Inferior parietal cortex (tissue), 1 donor: Measurements from ENCODE around the gene PCA3.

Experiments
- DNase-seq: peaks from one replicate; pipeline ENCODE4 v3.0.0-alpha.2; 2016; ENCODE audit errors: extremely low spot score

PCA3 gene

DNA sequence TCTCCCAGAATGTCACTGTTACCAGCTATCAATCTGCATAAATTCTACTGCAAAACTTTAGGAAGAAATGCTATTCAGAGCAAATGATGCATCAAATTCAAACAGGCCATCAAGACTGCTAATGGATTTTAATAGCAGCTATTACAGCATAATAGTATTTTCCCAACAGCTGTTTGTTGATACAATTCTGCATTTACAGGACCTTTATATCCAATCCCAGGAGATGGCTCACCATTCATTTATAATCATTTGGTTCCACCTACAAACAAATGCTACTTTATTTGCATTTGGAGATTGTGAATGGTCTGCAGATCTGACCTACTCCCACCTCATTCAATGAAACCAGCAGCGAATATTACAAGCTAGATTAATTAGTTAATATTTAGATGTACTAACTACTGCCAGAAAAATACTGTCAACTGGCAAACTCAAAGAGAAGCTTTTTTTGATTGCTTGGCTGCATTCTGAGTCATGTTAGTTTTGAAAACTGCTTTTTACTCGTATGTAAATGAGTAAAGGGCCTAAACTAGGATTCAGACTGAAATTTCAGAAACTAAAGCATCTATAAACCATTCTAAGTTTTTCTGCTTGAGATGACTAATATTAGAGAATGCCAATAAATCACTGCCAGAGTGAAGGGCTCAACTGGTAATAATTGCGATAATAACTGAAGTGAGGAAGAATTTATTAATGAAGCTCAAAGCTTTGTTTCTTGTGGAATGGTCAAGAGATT is 7.1 kb upstream of the PCA3 start:
- no peak for DNase-seq

- DNase-seq, result no peak
Observed at GRCh38 chr9:76758476-76758875, 5.8 kb upstream of the PCA3 start.

GRCh38 chr9:76759732-76760131 is 4.5 kb upstream of the PCA3 start:
- DNase-seq, result no peak

DNA sequence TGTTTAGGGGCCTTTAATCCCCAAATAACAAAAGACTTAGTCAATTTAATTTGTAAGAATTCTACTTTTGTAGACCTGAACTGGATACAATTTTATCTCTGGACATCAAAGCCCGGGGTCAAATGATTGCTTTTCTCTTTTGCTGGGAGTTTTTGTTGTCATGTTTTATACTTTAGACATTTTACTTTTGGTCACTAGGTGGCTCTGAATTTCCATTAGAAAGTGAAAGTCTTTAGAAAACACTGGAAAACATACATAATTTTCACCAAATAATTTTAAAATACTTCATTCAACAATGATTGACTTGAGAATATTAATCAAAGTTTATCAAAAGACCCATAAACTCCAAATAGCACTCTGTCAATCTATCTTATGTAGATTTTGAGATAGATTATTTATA is 2.8 kb upstream of the PCA3 start:
- peak; percentile 54 for DNase-seq

- peak; percentile 27 for DNase-seq
Observed at GRCh38 chr9:76766126-76766525, 1.9 kb downstream of the PCA3 start.

DNA sequence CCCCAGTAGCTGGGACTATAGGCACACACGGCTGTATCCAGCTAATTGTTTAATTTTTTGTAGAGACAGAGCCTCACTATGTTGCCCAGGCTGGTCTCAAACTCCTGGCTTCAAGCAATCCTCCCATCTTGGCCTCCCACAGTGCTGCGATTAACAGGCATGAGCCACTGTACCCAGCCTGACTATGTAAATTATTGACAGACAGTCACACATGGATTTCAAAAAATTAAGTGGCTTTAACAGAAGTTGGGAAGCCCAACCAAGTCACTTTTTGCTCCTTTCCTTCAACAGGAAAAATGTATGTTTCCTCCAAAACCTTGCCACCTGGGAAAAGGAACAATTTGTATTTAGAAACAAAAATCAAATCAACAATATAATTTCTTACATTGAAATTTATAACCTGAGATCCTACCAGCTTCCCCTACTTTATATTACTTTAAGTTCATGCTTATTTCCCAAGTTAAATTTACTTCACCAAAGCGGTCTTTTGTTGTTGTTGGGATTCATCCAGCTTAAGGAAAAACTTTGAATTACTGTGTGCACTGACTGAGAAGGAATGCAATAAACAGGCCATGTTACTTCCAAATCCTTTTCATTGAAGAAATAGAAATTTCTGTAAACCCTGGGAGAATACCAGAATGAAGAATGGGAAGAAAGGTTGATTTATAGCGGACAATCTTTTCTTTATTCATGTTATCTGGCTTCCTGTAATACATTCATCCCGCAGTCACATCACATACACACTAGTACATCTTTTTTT is 8.6 kb downstream of the PCA3 start:
- no peak for DNase-seq

DNA sequence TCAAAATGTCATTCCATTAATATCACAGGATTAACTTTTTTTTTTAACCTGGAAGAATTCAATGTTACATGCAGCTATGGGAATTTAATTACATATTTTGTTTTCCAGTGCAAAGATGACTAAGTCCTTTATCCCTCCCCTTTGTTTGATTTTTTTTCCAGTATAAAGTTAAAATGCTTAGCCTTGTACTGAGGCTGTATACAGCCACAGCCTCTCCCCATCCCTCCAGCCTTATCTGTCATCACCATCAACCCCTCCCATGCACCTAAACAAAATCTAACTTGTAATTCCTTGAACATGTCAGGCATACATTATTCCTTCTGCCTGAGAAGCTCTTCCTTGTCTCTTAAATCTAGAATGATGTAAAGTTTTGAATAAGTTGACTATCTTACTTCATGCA is 20.6 kb downstream of the PCA3 start:
- DNase-seq, result no peak

- DNase-seq, result no peak
Observed at GRCh38 chr9:76785501-76785900, 21.3 kb downstream of the PCA3 start.

GRCh38 chr9:76787677-76788076 is 23.4 kb downstream of the PCA3 start:
- DNase-seq, result no peak

GRCh38 chr9:76789840-76790239 is 25.6 kb downstream of the PCA3 start:
- DNase-seq, result no peak

DNA sequence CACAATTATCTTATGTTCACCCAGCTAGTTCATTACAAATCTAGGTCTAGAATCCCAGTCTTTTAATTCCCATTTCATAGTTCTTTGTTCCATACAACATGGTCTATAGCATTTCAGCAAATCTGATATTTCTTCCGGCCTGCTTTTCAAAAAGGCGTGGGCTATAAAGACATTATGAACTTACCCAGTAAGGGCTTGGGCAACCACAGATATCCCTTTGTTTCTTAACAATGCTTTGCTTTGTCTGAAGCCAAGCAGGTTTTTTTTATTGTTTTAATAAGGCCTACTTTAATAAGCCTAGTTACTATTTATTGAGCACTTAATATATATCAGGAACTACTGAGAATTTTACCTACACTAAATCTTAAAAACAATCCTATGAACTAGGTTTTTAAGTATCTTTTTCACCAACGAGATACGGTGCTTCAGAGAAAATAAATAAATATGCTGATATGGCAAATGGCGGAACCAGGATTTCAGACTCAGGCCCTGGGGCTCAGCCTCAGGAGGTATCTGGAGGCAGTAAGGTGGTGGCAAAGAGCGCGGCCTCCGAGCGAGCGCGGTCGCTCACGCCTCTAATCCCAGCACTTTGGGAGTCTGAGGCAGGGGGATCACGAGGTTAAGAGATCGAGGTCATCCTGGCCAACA is 29.7 kb downstream of the PCA3 start:
- DNase-seq, result no peak

DNA sequence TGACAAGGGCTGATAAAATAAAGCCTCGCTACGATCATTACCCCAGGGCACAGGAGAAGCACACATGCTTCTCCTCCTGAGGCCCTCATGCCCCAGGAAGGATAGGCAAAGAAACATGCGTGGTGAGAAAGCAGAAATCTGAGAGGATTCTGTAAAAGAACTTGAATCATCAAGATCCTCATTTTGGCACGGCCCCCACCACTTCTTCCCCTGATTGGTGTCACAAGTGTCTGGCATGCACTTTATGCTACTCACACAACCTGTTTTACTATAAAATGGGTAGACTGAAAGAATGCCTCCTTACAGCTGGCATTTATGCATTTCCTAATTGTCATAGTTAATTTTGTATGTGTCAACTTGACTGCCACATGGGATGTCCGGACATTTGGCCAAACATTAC is 32.1 kb downstream of the PCA3 start:
- DNase-seq, result no peak

DNA sequence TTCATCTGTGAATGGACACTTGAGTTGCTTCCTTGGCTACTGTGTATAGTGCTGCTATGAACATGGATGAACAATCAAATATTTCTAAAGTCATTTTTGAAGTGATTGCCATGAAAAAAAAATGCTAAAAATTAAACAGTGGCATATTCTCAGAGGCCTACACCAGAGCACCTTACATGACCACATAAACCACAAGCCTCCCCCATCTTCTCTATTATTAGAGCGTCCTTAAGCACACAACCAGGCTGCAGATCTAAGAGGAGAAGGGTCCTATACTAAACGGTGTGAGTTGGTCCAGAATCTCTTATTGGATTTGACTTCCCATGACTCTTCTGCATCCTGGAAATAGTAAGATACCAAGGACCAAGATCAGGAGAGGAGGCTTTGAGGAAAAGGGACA is 34.3 kb downstream of the PCA3 start:
- no peak for DNase-seq

- no peak for DNase-seq
Observed at GRCh38 chr9:76799473-76799872, 35.2 kb downstream of the PCA3 start.

GRCh38 chr9:76800901-76801300 is 36.7 kb downstream of the PCA3 start:
- no peak for DNase-seq

DNA sequence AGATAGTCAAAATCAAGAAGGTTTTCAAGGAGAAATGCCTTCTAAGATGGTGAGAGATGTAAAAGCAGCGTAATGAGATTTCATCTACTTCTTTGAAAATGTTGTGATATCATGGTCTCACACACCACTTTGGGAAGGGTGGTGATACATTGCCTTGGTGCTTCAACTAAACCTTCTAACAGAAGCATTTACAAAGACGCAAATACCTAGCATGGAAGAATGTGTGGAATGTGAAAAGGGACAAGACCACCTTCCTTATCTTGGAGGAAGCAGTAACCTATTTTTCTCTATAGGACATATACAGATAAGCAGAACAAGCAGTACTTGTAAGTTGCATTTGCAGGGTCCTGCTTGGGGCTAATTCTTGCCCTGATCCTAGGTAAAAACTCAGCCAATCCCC is 38.8 kb downstream of the PCA3 start:
- no peak for DNase-seq

DNA sequence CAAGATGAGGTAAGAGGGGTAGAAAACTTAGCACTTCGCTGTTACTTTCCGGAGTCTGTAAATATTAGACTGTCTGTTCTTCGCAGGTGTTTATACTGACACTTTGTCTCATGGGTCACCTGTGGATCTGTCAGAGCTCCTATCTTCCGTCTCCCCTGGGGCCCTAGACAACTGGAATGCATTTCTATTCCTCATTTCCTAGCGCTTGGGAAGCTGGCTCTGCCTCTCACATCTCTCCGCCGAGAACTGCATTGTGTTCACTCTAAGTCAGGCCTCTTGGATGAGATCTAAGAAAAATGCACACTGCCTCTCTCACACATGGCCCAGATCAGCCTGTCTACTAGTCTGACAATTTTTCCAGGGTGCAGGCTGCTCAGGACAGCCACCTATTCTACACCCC is 39.5 kb downstream of the PCA3 start:
- no peak for DNase-seq

DNA sequence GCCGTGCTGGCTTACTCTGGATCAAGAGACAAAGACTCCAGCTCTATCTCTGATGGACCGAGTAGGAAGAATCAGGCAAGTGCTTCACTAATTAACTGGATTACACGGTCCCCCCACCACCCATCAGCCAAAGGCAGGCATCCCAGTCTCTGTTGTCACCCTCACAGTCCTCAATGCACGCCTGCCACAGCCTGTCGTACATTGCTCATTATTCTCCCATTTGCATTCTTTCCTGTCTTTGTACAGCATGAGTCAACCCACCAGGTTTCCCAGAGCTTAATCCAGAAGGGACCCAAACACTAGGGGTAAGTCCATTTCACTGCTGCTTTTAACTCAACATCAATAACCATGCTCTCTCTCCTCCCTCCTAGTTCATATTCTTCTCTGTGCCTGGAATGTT is 44.4 kb downstream of the PCA3 start:
- DNase-seq, result no peak

- DNase-seq, result peak; percentile 75
Observed at GRCh38 chr9:76810377-76810957, 46.2 kb downstream of the PCA3 start.

DNA sequence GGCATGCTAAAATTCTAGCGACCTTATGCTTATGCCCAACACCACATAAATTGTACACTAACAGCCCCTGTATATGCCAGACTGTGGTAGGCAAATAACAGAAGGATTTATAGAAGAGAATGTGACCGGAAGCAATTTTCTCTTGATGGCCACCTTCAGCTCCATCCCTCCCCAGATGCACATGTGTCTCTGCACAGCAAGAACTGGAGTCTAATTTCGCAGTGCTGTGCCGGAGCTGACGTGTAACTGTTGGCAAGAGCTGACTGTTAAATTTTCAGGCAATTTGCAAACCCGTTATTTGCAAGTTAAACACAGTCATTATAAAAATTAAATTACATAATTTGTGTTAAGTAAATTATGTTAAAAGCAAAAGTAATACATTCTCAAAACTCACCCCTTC is 48.4 kb downstream of the PCA3 start:
- no peak for DNase-seq

- no peak for DNase-seq
Observed at GRCh38 chr9:76817489-76817888, 53.3 kb downstream of the PCA3 start.

DNA sequence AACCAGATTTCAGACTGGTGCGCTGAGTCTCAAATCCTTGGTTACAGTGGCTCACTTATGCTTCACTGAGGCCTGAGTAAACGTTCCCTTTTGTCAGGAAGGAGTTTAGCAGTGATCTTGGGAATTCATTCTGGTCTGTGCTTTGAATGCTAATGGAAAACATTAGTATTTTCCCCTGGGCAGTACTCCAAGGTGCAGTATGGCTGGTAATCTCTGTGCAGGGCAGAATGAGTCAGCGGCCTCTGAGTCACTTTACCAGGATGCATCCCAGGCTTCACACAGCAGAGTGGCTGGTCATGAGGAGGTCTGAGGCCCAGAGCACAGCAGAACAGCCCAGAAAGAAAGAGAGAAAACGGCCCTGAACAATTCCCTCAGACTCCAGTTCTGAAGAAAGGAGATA is 54.0 kb downstream of the PCA3 start:
- DNase-seq, result peak; percentile 59

GRCh38 chr9:76820431-76820830 is 56.2 kb downstream of the PCA3 start:
- DNase-seq, result no peak
